ENCODE measurements around the gene DCTN3.
"Not testable (repeated sequence)": the region's sequence is repeated elsewhere in the genome, so short reads cannot be mapped to it uniquely, and the experiment has no call there.

Gene DCTN3

GRCh38 chr9:34646211-34647083 lies 26.2 kb upstream of the DCTN3 start, which contains the start of gene GALT:
Gene GALT, plus strand, starts transcription at chr9:34646675. Its CDS starts 30 bp downstream, at chr9:34646705.
- DNase-seq: peak; percentile 78

GRCh38 chr9:34644766-34645314 lies 24.5 kb upstream of the DCTN3 start:
- no peak for DNase-seq

GRCh38 chr9:34642679-34643078 lies 22.4 kb upstream of the DCTN3 start:
- no peak for DNase-seq

- DNase-seq: not testable (repeated sequence)
These were observed 19.0 kb upstream of the DCTN3 start for GRCh38 chr9:34639322-34639721.

GRCh38 chr9:34638138-34638445 lies 17.8 kb upstream of the DCTN3 start:
- no peak for DNase-seq

GRCh38 chr9:34637356-34638137 lies 17.3 kb upstream of the DCTN3 start, which contains the start of gene SIGMAR1:
Gene SIGMAR1, minus strand, starts transcription at chr9:34637787. Its CDS starts 90 bp downstream, at chr9:34637697.
- DNase-seq: peak; percentile 76

GRCh38 chr9:34636791-34637355 lies 16.6 kb upstream of the DCTN3 start:
- DNase-seq: no peak

- no peak for DNase-seq
These were observed 15.3 kb upstream of the DCTN3 start for GRCh38 chr9:34635556-34635955.

- DNase-seq: no peak
These were observed 14.4 kb upstream of the DCTN3 start for GRCh38 chr9:34634551-34635248.

- no peak for DNase-seq
These were observed 13.7 kb upstream of the DCTN3 start for GRCh38 chr9:34633851-34634550.

- DNase-seq: no peak
These were observed 12.9 kb upstream of the DCTN3 start for GRCh38 chr9:34633166-34633565.

- no peak for DNase-seq
These were observed 10.3 kb upstream of the DCTN3 start for GRCh38 chr9:34630402-34631154.

- no peak for DNase-seq
These were observed 9.2 kb upstream of the DCTN3 start for GRCh38 chr9:34629491-34629808.

GRCh38 chr9:34628656-34629490 lies 8.6 kb upstream of the DCTN3 start, which contains the start of gene ARID3C:
Gene ARID3C, minus strand, starts transcription at chr9:34629066. Its CDS starts 1,052 bp downstream, at chr9:34628014.
- DNase-seq: no peak

- DNase-seq: no peak
These were observed 7.7 kb upstream of the DCTN3 start for GRCh38 chr9:34627716-34628655.

- no peak for DNase-seq
These were observed 4.8 kb upstream of the DCTN3 start for GRCh38 chr9:34625186-34625486.

- no peak for DNase-seq
These were observed 4.3 kb upstream of the DCTN3 start for GRCh38 chr9:34624475-34625185.

GRCh38 chr9:34623374-34624235 lies 3.3 kb upstream of the DCTN3 start:
- no peak for DNase-seq

Data from NCI-H510A (cell line).